Spleen (tissue), 11 donors: ENCODE results near the gene TM4SF20. TPM values are rescaled to one million over a fixed set of nuclear protein-coding genes. Genes with fewer than 3 reads are reported as not detected.

Source experiments
- DNase-seq: peaks from one replicate; pipeline ENCODE4 v3.0.0-alpha.2; 2020
- H3K27ac ChIP-seq, 8 donors: fragments of 200-600 bp; sonication (generic) in 7 of 8; 1 replicate in 4 of 8; 2 replicates in 4 of 8; pipeline versions ENCODE4 v1.5.0 to v1.8.0; 2016 to 2021; ENCODE audit warnings: inconsistent platforms in 4 of 8, mild to moderate bottlenecking in 4 of 8, moderate library complexity in 1 of 8
- H3K27me3 ChIP-seq, 7 donors: fragments of 200-600 bp; sonication (generic) in 6 of 7; replicated peaks in 1 of 7; 1 replicate in 4 of 7; 2 replicates in 3 of 7; pipeline versions ENCODE4 v1.5.0 to v1.8.0; 2016 to 2021; ENCODE audit warnings: inconsistent platforms in 3 of 7, mild to moderate bottlenecking in 1 of 7
- H3K36me3 ChIP-seq, 6 donors: fragments of 200-600 bp; sonication (generic) in 5 of 6; 1 replicate in 4 of 6; 2 replicates in 2 of 6; pipeline versions ENCODE4 v1.5.0 to v1.8.0; 2016 to 2021; ENCODE audit warnings: inconsistent platforms in 2 of 6
- H3K4me1 ChIP-seq, 6 donors: fragments of 200-600 bp; sonication (generic) in 5 of 6; 1 replicate in 3 of 6; 2 replicates in 3 of 6; pipeline versions ENCODE4 v1.5.0 to v1.8.0; 2016 to 2021; ENCODE audit warnings: inconsistent platforms in 3 of 6
- H3K4me3 ChIP-seq, 8 donors: fragments of 200-600 bp; sonication (generic) in 7 of 8; 1 replicate in 4 of 8; 2 replicates in 4 of 8; pipeline versions ENCODE4 v1.5.0 to v1.8.0; 2016 to 2021; ENCODE audit warnings: inconsistent platforms in 4 of 8, mild to moderate bottlenecking in 4 of 8, moderate library complexity in 2 of 8
- H3K9me3 ChIP-seq, 8 donors: fragments of 200-600 bp; sonication (generic) in 7 of 8; 1 replicate in 4 of 8; 2 replicates in 4 of 8; pipeline versions ENCODE4 v1.5.0 to v1.8.0; 2016 to 2021; ENCODE audit warnings: inconsistent platforms in 4 of 8
- CTCF ChIP-seq, 11 experiments: fragments of 200-600 bp in 7 of 11; fragments of 450-650 bp in 4 of 11; sonication (generic) in 4 of 11; IDR thresholded peaks in 8 of 11; conservative IDR thresholded peaks in 3 of 11; 1 replicate in 7 of 11; 2 replicates in 4 of 11; pipeline versions ENCODE4 v1.4.0 to v1.8.0; 2016 to 2021; ENCODE audit warnings: antibody characterized with exemption in 11 of 11, inconsistent platforms in 4 of 11, mild to moderate bottlenecking in 1 of 11
- POLR2A ChIP-seq, 3 donors: fragments of 450-650 bp; IDR thresholded peaks; one replicate each; pipeline ENCODE4 v1.5.1; 2017; ENCODE audit warnings: antibody characterized with exemption in 3 of 3, mild to moderate bottlenecking in 1 of 3
- POLR2AphosphoS5 ChIP-seq, 3 donors: sonication (generic); formaldehyde crosslinking; IDR thresholded peaks; one replicate each; pipeline ENCODE4 v1.5.1; 2017; ENCODE audit warnings: antibody characterized with exemption in 3 of 3
- WGBS, 5 donors: extraction: QIAGEN DNeasy Blood & Tissue Kit in 3 of 5; methylation state at CpG; one replicate each; pipeline versions ENCODE4 v1.1.5 to v1.1.7; 2013 to 2018; 5-methylcytosine and 5-hydroxymethylcytosine counted together
- intact Hi-C: fragments of 100-400 bp; cut with DNase I; formaldehyde crosslinking; loops from one replicate; pipeline ENCODE4 v1.15.0; 2023; ENCODE audit warnings: low total_unique reads
- polyA plus RNA-seq, 3 donors: library from polyadenylated mRNA; stranded (reverse); fragments of 200-250 nt; gene quantifications; one replicate each; pipeline ENCODE4 v1.2.1, GENCODE V29; 2013
- total RNA-seq, 7 donors: library from RNA; depleted of rRNA in 3 of 7; stranded (reverse); fragments of >200 nt in 3 of 7; fragmentation: NEBNext Ultra II Directional in 4 of 7; extraction: Animal tissue kit (Norgen Biotek cat#: 25700) in 4 of 7; gene quantifications; one replicate each; pipeline versions ENCODE4 v1.1.0 to v1.2.1, GENCODE V29; 2016 to 2021
- donor health status: healthy with polysubstance abuse.
- donor health status: DM: no; HTN: no; CAD: no; lungs with moderate emphysema.
- donor health status: DM: no; HTN: no; CAD: no.
- donor health status: Bipolar disorder and iron deficiency.
- donor health status: healthy.
- donor health status: DM: no; HTN: no; CAD: no.
- donor health status: DM: yes; HTN: yes; CAD: no.

TM4SF20 gene
- total and polyA plus RNA-seq, 10 donors: not detected

- TF ChIP-seq POLR2A (IDR thresholded peaks at IDR 0.05) (no peak), CTCF (IDR thresholded peaks at IDR 0.05 in 8 of 11, conservative IDR thresholded peaks at IDR 0.05 in 3 of 11) (no peak), POLR2AphosphoS5 (IDR thresholded peaks at IDR 0.05) (no peak)
Observed at GRCh38 chr2:227360351-227360750, 18.8 kb downstream of the TM4SF20 start.

GRCh38 chr2:227351639-227352038 lies 27.5 kb downstream of the TM4SF20 start:
- no peak overlapping the region for H3K4me3 ChIP-seq
- no peak overlapping the region for H3K27ac ChIP-seq
- DNase-seq: no peak
- no peaks in the 10 kb centered on the region for H3K27me3 ChIP-seq
- intact Hi-C loops: no loop called here
- no peaks in the 10 kb centered on the region for H3K4me1 ChIP-seq
- H3K36me3 ChIP-seq: peaks cover 0 to 82% (median 27%) of the 10 kb centered on the region in 6 donors
- no peaks in the 10 kb centered on the region for H3K9me3 ChIP-seq
- TF ChIP-seq POLR2A (IDR thresholded peaks at IDR 0.05) (no peak), CTCF (IDR thresholded peaks at IDR 0.05 in 8 of 11, conservative IDR thresholded peaks at IDR 0.05 in 3 of 11) (no peak), POLR2AphosphoS5 (IDR thresholded peaks at IDR 0.05) (no peak)
- 50 to 71% (median 55%) methylated on average over 4 of the region's 4 CpGs for WGBS, 5 donors

More at GRCh38 chr2:227360351-227360750, 18.8 kb downstream of the TM4SF20 start:
- Histone ChIP-seq H3K4me1 (peaks cover 0 to 9% (median 0%) of the 10 kb centered on the region in 6 donors), H3K9me3 (no peaks in the 10 kb centered on the region), H3K27ac (no peak overlapping the region), H3K36me3 (peaks cover 5 to 64% (median 49%) of the 10 kb centered on the region in 6 donors), H3K4me3 (no peak overlapping the region), H3K27me3 (no peaks in the 10 kb centered on the region)
- DNase-seq: no peak
- 76 to 81% (median 79%) methylated on average over 5 of the region's 5 CpGs for WGBS, 5 donors
- intact Hi-C loops: no loop called here

GRCh38 chr2:227349989-227350612 lies 29.0 kb downstream of the TM4SF20 start:
- TF ChIP-seq POLR2A (IDR thresholded peaks at IDR 0.05) (no peak), POLR2AphosphoS5 (IDR thresholded peaks at IDR 0.05) (no peak), CTCF (IDR thresholded peaks at IDR 0.05 in 8 of 11, conservative IDR thresholded peaks at IDR 0.05 in 3 of 11) (no peak)
- Histone ChIP-seq H3K4me1 (no peaks in the 10 kb centered on the region), H3K9me3 (no peaks in the 10 kb centered on the region), H3K27me3 (no peaks in the 10 kb centered on the region), H3K27ac (no peak overlapping the region), H3K36me3 (peaks cover 0 to 82% (median 18%) of the 10 kb centered on the region in 6 donors), H3K4me3 (no peak overlapping the region)
- DNase-seq: no peak
- intact Hi-C loops: no loop called here
- WGBS, 5 donors: 83 to 92% (median 89%) methylated on average over 7 of the region's 7 CpGs

GRCh38 chr2:227348324-227348723 lies 30.8 kb downstream of the TM4SF20 start:
- TF ChIP-seq CTCF (IDR thresholded peaks at IDR 0.05 in 8 of 11, conservative IDR thresholded peaks at IDR 0.05 in 3 of 11) (no peak), POLR2AphosphoS5 (IDR thresholded peaks at IDR 0.05) (no peak), POLR2A (IDR thresholded peaks at IDR 0.05) (no peak)
- DNase-seq: no peak
- Histone ChIP-seq H3K4me3 (no peak overlapping the region), H3K36me3 (peaks cover 0 to 83% (median 21%) of the 10 kb centered on the region in 6 donors), H3K9me3 (no peaks in the 10 kb centered on the region), H3K27me3 (no peaks in the 10 kb centered on the region), H3K27ac (no peak overlapping the region), H3K4me1 (no peaks in the 10 kb centered on the region)
- WGBS, 5 donors: 81 to 100% (median 98%) methylated on average over 2 of the region's 2 CpGs
- intact Hi-C loops: no loop called here
